CD14-positive monocyte (primary cell): ENCODE data around the gene ATP8B3. TPM values are rescaled to one million over a fixed set of nuclear protein-coding genes. Genes with fewer than 3 reads are reported as not detected.

Experiments used
- DNase-seq, 3 donors: peaks; one replicate each; pipeline ENCODE4 v3.0.0-alpha.2; 2011 to 2022
- H2AFZ ChIP-seq: 2 replicates; pipeline ENCODE4 v1.6.0; 2012; ENCODE audit warnings: mild to moderate bottlenecking, low read depth, low read length, inconsistent platforms; ENCODE audit not compliant: insufficient read depth, poor library complexity, severe bottlenecking
- H3K27ac ChIP-seq, 2 donors: 1 replicate in 1 of 2; 2 replicates in 1 of 2; pipeline ENCODE4 v1.5.1; 2012 to 2013; ENCODE audit warnings: low read length in 2 of 2, control low read depth in 1 of 2, inconsistent platforms in 1 of 2, low read depth in 1 of 2, mild to moderate bottlenecking in 1 of 2
- H3K27me3 ChIP-seq, 2 donors: one replicate each; pipeline versions ENCODE4 v1.6.0 to v1.6.1; 2011 to 2013; ENCODE audit warnings: low read length in 2 of 2; ENCODE audit not compliant: control insufficient read depth in 2 of 2, insufficient read depth in 2 of 2
- H3K36me3 ChIP-seq, 2 donors: replicated peaks in 1 of 2; 1 replicate in 1 of 2; 2 replicates in 1 of 2; pipeline versions ENCODE4 v1.5.1 to v1.6.1; 2012 to 2013; ENCODE audit warnings: low read length in 2 of 2, control low read depth in 1 of 2, inconsistent platforms in 1 of 2, mild to moderate bottlenecking in 1 of 2; ENCODE audit not compliant: insufficient read depth in 2 of 2, control insufficient read depth in 1 of 2
- H3K4me1 ChIP-seq, 2 donors: 1 replicate in 1 of 2; 2 replicates in 1 of 2; pipeline versions ENCODE4 v1.5.1 to v1.6.1; 2012 to 2013; ENCODE audit warnings: low read length in 2 of 2, control low read depth in 1 of 2, inconsistent platforms in 1 of 2, mild to moderate bottlenecking in 1 of 2, moderate library complexity in 1 of 2; ENCODE audit not compliant: insufficient read depth in 2 of 2, control insufficient read depth in 1 of 2
- H3K4me2 ChIP-seq: replicated peaks from 2 replicates; pipeline ENCODE3; 2012; ENCODE audit warnings: low read length, moderate library complexity, mild to moderate bottlenecking; ENCODE audit not compliant: poor library complexity, severe bottlenecking; ENCODE audit errors: extremely low read depth
- H3K4me3 ChIP-seq, 3 experiments: fragments of 200-600 bp in 1 of 3; sonication (generic) in 1 of 3; replicated peaks in 1 of 3; 1 replicate in 2 of 3; 2 replicates in 1 of 3; pipeline ENCODE4 v1.5.1; 2011 to 2013; ENCODE audit warnings: low read length in 3 of 3, mild to moderate bottlenecking in 3 of 3, control low read depth in 2 of 3, low read depth in 2 of 3, inconsistent platforms in 1 of 3, moderate library complexity in 1 of 3
- H3K79me2 ChIP-seq: 2 replicates; pipeline ENCODE4 v1.6.0; 2012; ENCODE audit warnings: mild to moderate bottlenecking, control low read depth, inconsistent platforms, low read length, moderate library complexity; ENCODE audit not compliant: insufficient read depth
- H3K9ac ChIP-seq: 2 replicates; pipeline ENCODE4 v1.6.0; 2017; ENCODE audit warnings: low read length, mild to moderate bottlenecking; ENCODE audit not compliant: insufficient read depth, poor library complexity, severe bottlenecking
- H3K9me3 ChIP-seq, 2 donors: replicated peaks in 1 of 2; 1 replicate in 1 of 2; 2 replicates in 1 of 2; pipeline versions ENCODE4 v1.5.1 to v1.6.1; 2012 to 2013; ENCODE audit warnings: low read length in 2 of 2, control low read depth in 1 of 2; ENCODE audit not compliant: control insufficient read depth in 1 of 2, insufficient read depth in 1 of 2
- H4K20me1 ChIP-seq: 2 replicates; pipeline ENCODE4 v1.6.0; 2012; ENCODE audit warnings: mild to moderate bottlenecking, low read length, control low read depth, moderate library complexity; ENCODE audit not compliant: insufficient read depth
- H3K27ac Mint-ChIP-seq, 7 donors: one replicate each; pipeline ENCODE4 v1.8.0; 2020; ENCODE audit warnings: mild to moderate bottlenecking in 7 of 7, mixed read lengths in 7 of 7, moderate library complexity in 6 of 7, inconsistent platforms in 2 of 7
- H3K27me3 Mint-ChIP-seq, 3 donors: one replicate each; pipeline ENCODE4 v1.8.0; 2021 to 2022; ENCODE audit warnings: low read depth in 3 of 3, mild to moderate bottlenecking in 3 of 3, mixed read lengths in 3 of 3, moderate library complexity in 3 of 3, inconsistent platforms in 1 of 3
- H3K36me3 Mint-ChIP-seq, 2 donors: one replicate each; pipeline ENCODE4 v1.8.0; 2020; ENCODE audit warnings: mixed read lengths in 2 of 2, inconsistent platforms in 1 of 2, mild to moderate bottlenecking in 1 of 2
- H3K4me1 Mint-ChIP-seq: one replicate; pipeline ENCODE4 v1.8.0; 2020; ENCODE audit warnings: mild to moderate bottlenecking, mixed read lengths
- H3K4me3 Mint-ChIP-seq, 2 donors: one replicate each; pipeline ENCODE4 v1.8.0; 2020; ENCODE audit warnings: mild to moderate bottlenecking in 2 of 2, mixed read lengths in 2 of 2, moderate library complexity in 1 of 2
- H3K9me3 Mint-ChIP-seq, 7 donors: one replicate each; pipeline ENCODE4 v1.8.0; 2020 to 2022; ENCODE audit warnings: mixed read lengths in 7 of 7, mild to moderate bottlenecking in 6 of 7, moderate library complexity in 6 of 7, inconsistent platforms in 2 of 7
- WGBS: methylation state at CpG from one replicate; pipeline ENCODE4 v1.1.5; 2013; ENCODE audit warnings: missing lambda C conversion rate; ENCODE audit not compliant: insufficient coverage; 5-methylcytosine and 5-hydroxymethylcytosine counted together
- intact Hi-C, 2 donors: fragments of 100-400 bp; cut with micrococcal nuclease; formaldehyde crosslinking; loops; one replicate each; pipeline versions ENCODE4 v1.15.0 to v1.15.1; 2023
- polyA plus RNA-seq, 3 donors: library from polyadenylated mRNA; depleted of rRNA in 1 of 3; unstranded in 2 of 3; stranded (reverse) in 1 of 3; fragments of 300-500 nt in 2 of 3; fragments of >200 nt in 1 of 3; fragmentation: Illumina TruSeq in 2 of 3; gene quantifications; 1 replicate in 2 of 3; 2 replicates in 1 of 3; pipeline ENCODE4 v1.2.3, GENCODE V29; 2012 to 2021
- TF ChIP-seq, protein P1 (sequence below): fragments of 200-600 bp; IDR thresholded peaks from one replicate; pipeline ENCODE4 v1.8.0; 2022; ENCODE audit warnings: antibody characterized with exemption, mild to moderate bottlenecking

The ATP8B3 gene
- polyA plus RNA-seq, 3 donors, result 1.6 to 8.2 (median 1.8) TPM

GRCh38 chr19:1843116-1843515 is 31.0 kb upstream of the ATP8B3 start:
- TF ChIP-seq, protein P1, sequence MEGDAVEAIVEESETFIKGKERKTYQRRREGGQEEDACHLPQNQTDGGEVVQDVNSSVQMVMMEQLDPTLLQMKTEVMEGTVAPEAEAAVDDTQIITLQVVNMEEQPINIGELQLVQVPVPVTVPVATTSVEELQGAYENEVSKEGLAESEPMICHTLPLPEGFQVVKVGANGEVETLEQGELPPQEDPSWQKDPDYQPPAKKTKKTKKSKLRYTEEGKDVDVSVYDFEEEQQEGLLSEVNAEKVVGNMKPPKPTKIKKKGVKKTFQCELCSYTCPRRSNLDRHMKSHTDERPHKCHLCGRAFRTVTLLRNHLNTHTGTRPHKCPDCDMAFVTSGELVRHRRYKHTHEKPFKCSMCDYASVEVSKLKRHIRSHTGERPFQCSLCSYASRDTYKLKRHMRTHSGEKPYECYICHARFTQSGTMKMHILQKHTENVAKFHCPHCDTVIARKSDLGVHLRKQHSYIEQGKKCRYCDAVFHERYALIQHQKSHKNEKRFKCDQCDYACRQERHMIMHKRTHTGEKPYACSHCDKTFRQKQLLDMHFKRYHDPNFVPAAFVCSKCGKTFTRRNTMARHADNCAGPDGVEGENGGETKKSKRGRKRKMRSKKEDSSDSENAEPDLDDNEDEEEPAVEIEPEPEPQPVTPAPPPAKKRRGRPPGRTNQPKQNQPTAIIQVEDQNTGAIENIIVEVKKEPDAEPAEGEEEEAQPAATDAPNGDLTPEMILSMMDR, result no peak
- H3K9me3 ChIP-seq, result no peaks in the 10 kb centered on the region
- Mint-ChIP-seq H3K4me3 (no peak overlapping the region), H3K4me1 (peaks cover 51% of the 10 kb centered on the region), H3K27me3 (peaks cover 0 to 1% (median 0%) of the 10 kb centered on the region in 3 donors), H3K9me3 (no peaks in the 10 kb centered on the region), H3K36me3 (peaks cover 9 to 55% of the 10 kb centered on the region in 2 donors), H3K27ac (no peak overlapping the region)
- WGBS, result 94% methylated on average over 22 of the region's 22 CpGs
- no peak overlapping the region for H3K4me2 ChIP-seq
- H3K27ac ChIP-seq, result no peak overlapping the region
- no peaks in the 10 kb centered on the region for H3K27me3 ChIP-seq
- DNase-seq, result no peak
- H3K79me2 ChIP-seq, result peaks cover 100% of the 10 kb centered on the region
- no peak overlapping the region for H3K9ac ChIP-seq
- H3K4me3 ChIP-seq, result no peak overlapping the region
- peaks cover 100% of the 10 kb centered on the region for H4K20me1 ChIP-seq
- H3K4me1 ChIP-seq, result peaks cover 30 to 44% of the 10 kb centered on the region in 2 donors
- H2AFZ ChIP-seq, result no peak overlapping the region
- H3K36me3 ChIP-seq, result peaks cover 11 to 30% of the 10 kb centered on the region in 2 donors
- intact Hi-C loops, result no loop called here

DNA sequence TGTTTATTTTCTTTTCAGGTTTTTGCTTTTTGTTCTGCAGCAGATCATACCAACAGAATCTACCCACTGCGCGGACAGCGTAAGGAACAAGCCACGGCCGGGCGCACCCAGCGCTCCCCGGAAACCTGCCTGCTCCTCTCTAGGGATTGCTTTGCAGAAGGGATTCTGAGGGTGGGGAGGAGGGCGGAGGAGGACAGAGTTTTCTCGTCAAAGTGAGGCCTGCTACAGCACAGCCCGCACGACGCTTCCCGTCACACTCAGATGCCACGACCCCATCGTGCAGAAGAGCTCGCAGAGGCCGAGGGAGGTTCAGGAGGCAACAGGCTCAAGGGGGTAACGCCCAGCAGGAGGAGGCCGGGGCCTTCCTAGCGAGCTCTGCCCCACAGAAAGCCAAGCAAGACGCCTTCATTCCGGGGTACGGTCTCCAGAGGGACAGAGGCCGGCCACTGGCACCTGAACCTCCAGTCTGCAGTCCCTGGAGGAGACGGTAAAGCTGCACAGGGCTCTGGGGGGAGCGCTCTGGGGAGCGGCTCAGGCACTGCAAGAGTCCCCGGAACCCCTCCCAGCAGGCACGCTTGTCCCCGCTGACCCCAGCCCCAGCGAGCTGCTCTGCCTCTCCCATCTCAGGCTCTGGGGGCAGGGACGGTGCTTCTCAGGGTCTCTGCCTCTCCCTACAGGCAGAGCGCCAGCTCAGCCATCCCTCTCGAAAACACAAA is 29.3 kb upstream of the ATP8B3 start:
- Mint-ChIP-seq H3K27me3 (peaks cover 0 to 1% (median 0%) of the 10 kb centered on the region in 3 donors), H3K36me3 (peaks cover 9 to 53% of the 10 kb centered on the region in 2 donors), H3K9me3 (no peaks in the 10 kb centered on the region), H3K4me1 (peaks cover 46% of the 10 kb centered on the region), H3K4me3 (no peak overlapping the region), H3K27ac (peak overlapping the region in 1 of 7 donors; percentile 67)
- Histone ChIP-seq H2AFZ (no peak overlapping the region), H3K9me3 (no peaks in the 10 kb centered on the region), H3K9ac (no peak overlapping the region), H3K27me3 (no peaks in the 10 kb centered on the region), H3K4me1 (peaks cover 15 to 37% of the 10 kb centered on the region in 2 donors), H4K20me1 (peaks cover 100% of the 10 kb centered on the region), H3K27ac (no peak overlapping the region), H3K36me3 (peaks cover 11 to 30% of the 10 kb centered on the region in 2 donors), H3K79me2 (peaks cover 100% of the 10 kb centered on the region), H3K4me2 (no peak overlapping the region), H3K4me3 (no peak overlapping the region)
- no peak for DNase-seq
- intact Hi-C loops, result no loop called here
- TF ChIP-seq, protein P1, result no peak
- 93% methylated on average over 23 of the region's 35 CpGs for WGBS
